Stomach (tissue), 9 donors: ENCODE results near the gene TRHDE. TPM values are rescaled to one million over a fixed set of nuclear protein-coding genes. Genes with fewer than 3 reads are reported as not detected.

Source experiments
- DNase-seq, 2 donors: peaks; one replicate each; pipeline versions ENCODE4 v3.0.0 to v3.0.0-alpha.2; 2013 to 2019
- H3K27ac ChIP-seq, 5 donors: fragments of 200-600 bp in 4 of 5; sonication (generic) in 4 of 5; one replicate each; pipeline ENCODE4 v1.5.1; 2013 to 2019; ENCODE audit warnings: mild to moderate bottlenecking in 1 of 5, moderate library complexity in 1 of 5
- H3K27me3 ChIP-seq, 3 donors: fragments of 200-600 bp; sonication (generic); one replicate each; pipeline ENCODE4 v1.5.1; 2017 to 2019; ENCODE audit warnings: mixed run types in 1 of 3
- H3K36me3 ChIP-seq, 4 donors: fragments of 200-600 bp; sonication (generic); 1 replicate in 3 of 4; 2 replicates in 1 of 4; pipeline ENCODE4 v1.5.1; 2016 to 2019
- H3K4me1 ChIP-seq, 4 donors: fragments of 200-600 bp; sonication (generic); one replicate each; pipeline ENCODE4 v1.5.1; 2016 to 2019
- H3K4me3 ChIP-seq, 4 donors: fragments of 200-600 bp; sonication (generic) in 3 of 4; one replicate each; pipeline ENCODE4 v1.5.1; 2016 to 2019; ENCODE audit warnings: mild to moderate bottlenecking in 1 of 4
- H3K9me3 ChIP-seq, 4 donors: fragments of 200-600 bp; sonication (generic); one replicate each; pipeline ENCODE4 v1.5.1; 2016 to 2019
- EP300 ChIP-seq: sonication (generic); formaldehyde crosslinking; IDR thresholded peaks from one replicate; pipeline ENCODE4 v1.6.1; 2017; ENCODE audit warnings: antibody characterized with exemption
- POLR2A ChIP-seq, 4 donors: fragments of 450-650 bp; IDR thresholded peaks; one replicate each; pipeline ENCODE4 v1.6.1; 2016; ENCODE audit warnings: antibody characterized with exemption in 4 of 4, control low read depth in 2 of 4, mild to moderate bottlenecking in 1 of 4, moderate library complexity in 1 of 4
- POLR2AphosphoS5 ChIP-seq, 3 donors: sonication (generic); formaldehyde crosslinking; IDR thresholded peaks; one replicate each; pipeline ENCODE4 v1.6.1; 2016; ENCODE audit warnings: antibody characterized with exemption in 3 of 3
- WGBS, 5 donors: extraction: QIAGEN DNeasy Blood & Tissue Kit in 3 of 5; methylation state at CpG; one replicate each; pipeline versions ENCODE4 v1.1.5 to v1.1.7; 2013 to 2018; 5-methylcytosine and 5-hydroxymethylcytosine counted together
- intact Hi-C: fragments of 100-400 bp; cut with DNase I; formaldehyde crosslinking; loops from one replicate; pipeline ENCODE4 v1.15.1; 2023; ENCODE audit warnings: low total_unique reads
- polyA plus RNA-seq, 3 donors: library from polyadenylated mRNA; stranded (reverse); fragments of 200-250 nt; gene quantifications; one replicate each; pipeline ENCODE4 v1.2.3, GENCODE V29; 2013
- total RNA-seq, 5 donors: library from RNA; depleted of rRNA; stranded (reverse); fragments of >200 nt; gene quantifications; one replicate each; pipeline versions ENCODE4 v1.1.0 to v1.2.3, GENCODE V29; 2014 to 2016
- TF ChIP-seq, protein P1 (sequence below), 7 experiments: fragments of 450-650 bp in 4 of 7; fragments of 200-600 bp in 3 of 7; sonication (generic) in 3 of 7; IDR thresholded peaks; one replicate each; pipeline ENCODE4 v1.5.1; 2016 to 2019; ENCODE audit warnings: antibody characterized with exemption in 7 of 7, control low read depth in 2 of 7, mild to moderate bottlenecking in 1 of 7
- donor health status: healthy with polysubstance abuse.
- donor health status: Bipolar disorder and iron deficiency.
- donor health status: healthy.

TRHDE gene
- total and polyA plus RNA-seq, 8 donors = 0.13 to 75.3 (median 3.2) TPM

DNA sequence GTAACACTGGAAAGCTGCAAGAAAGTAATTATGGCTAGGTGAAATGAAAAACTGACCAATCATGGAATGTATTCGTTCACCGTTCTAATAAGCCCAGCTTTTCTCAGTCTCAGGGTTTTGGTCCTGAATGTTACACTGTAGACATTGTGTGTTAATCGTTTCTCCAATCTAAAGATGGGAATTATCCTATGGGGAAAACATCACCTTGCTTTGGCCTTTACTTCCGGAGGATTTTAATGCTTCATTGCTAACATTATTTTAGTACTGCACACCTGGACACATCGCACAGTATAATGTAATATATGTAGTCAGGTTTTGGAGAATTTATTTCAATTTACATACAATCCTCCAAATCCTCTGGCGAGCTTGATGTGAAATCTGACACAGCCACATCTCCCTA is 1.2 kb upstream of the TRHDE start:
- WGBS, 5 donors = 40 to 59% (median 53%) methylated on average over 6 of the region's 6 CpGs
- Histone ChIP-seq H3K36me3 (no peaks in the 10 kb centered on the region), H3K9me3 (no peaks in the 10 kb centered on the region), H3K27me3 (peaks cover 17 to 60% (median 35%) of the 10 kb centered on the region in 3 donors), H3K4me3 (peak overlapping the region; percentile 53 to 73 (median 60)), H3K27ac (no peak overlapping the region), H3K4me1 (peaks cover 8 to 37% (median 28%) of the 10 kb centered on the region in 4 donors)
- TF ChIP-seq POLR2AphosphoS5 (IDR thresholded peaks at IDR 0.05) (no peak), POLR2A (IDR thresholded peaks at IDR 0.05) (no peak), EP300 (no peak)
- TF ChIP-seq, protein P1, sequence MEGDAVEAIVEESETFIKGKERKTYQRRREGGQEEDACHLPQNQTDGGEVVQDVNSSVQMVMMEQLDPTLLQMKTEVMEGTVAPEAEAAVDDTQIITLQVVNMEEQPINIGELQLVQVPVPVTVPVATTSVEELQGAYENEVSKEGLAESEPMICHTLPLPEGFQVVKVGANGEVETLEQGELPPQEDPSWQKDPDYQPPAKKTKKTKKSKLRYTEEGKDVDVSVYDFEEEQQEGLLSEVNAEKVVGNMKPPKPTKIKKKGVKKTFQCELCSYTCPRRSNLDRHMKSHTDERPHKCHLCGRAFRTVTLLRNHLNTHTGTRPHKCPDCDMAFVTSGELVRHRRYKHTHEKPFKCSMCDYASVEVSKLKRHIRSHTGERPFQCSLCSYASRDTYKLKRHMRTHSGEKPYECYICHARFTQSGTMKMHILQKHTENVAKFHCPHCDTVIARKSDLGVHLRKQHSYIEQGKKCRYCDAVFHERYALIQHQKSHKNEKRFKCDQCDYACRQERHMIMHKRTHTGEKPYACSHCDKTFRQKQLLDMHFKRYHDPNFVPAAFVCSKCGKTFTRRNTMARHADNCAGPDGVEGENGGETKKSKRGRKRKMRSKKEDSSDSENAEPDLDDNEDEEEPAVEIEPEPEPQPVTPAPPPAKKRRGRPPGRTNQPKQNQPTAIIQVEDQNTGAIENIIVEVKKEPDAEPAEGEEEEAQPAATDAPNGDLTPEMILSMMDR (IDR thresholded peaks at IDR 0.05) = no peak
- intact Hi-C loops = no loop called here
- DNase-seq = no peak

DNA sequence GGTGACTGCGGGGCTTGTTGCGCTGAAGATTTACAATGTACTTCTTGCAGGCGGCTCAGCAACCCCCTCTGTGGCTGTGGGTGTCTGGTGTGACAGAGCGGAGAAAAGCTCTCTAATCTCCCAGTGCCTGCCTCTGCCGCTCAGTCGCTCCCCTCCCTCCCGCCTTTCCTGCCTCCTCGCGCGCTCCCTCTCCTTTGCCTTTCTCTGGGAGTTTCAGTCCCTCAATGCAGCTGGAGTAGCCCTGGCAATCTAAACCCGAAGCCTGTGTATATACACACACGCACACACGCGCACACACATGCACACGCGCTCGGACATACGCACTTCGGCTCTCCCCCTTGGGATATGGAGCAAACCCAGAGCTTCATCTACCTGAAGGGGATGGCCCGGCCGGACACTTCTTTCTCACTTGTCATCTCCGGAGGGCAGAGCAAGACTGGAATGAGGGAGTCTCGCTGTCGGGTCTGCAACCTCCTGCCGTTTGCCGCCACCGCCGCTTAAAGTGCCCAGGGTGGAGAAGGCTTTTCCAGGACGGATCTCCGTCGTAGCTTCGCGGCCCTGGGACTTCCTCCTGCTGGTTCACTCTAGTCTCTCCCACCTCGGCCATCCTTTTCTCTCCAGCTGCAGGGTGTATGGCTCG is 599 bp upstream of the TRHDE start:
- intact Hi-C loops = no loop called here
- peak in 1 of 2 donors; percentile 81 for DNase-seq
- H3K4me3 ChIP-seq = peak overlapping the region; percentile 53 to 73 (median 60)
- peak overlapping the region; percentile 11 to 72 (median 59) for H3K27ac ChIP-seq
- TF ChIP-seq EP300 (no peak), POLR2A (IDR thresholded peaks at IDR 0.05) (no peak), POLR2AphosphoS5 (IDR thresholded peaks at IDR 0.05) (no peak)
- TF ChIP-seq, protein P1 (IDR thresholded peaks at IDR 0.05) = no peak
- H3K9me3 ChIP-seq = no peaks in the 10 kb centered on the region
- H3K27me3 ChIP-seq = peaks cover 17 to 63% (median 35%) of the 10 kb centered on the region in 3 donors
- no peaks in the 10 kb centered on the region for H3K36me3 ChIP-seq
- WGBS, 5 donors = 2 to 4% (median 2%) methylated on average over 32 to 35 of the region's 35 CpGs
- H3K4me1 ChIP-seq = peaks cover 8 to 37% (median 28%) of the 10 kb centered on the region in 4 donors

DNA sequence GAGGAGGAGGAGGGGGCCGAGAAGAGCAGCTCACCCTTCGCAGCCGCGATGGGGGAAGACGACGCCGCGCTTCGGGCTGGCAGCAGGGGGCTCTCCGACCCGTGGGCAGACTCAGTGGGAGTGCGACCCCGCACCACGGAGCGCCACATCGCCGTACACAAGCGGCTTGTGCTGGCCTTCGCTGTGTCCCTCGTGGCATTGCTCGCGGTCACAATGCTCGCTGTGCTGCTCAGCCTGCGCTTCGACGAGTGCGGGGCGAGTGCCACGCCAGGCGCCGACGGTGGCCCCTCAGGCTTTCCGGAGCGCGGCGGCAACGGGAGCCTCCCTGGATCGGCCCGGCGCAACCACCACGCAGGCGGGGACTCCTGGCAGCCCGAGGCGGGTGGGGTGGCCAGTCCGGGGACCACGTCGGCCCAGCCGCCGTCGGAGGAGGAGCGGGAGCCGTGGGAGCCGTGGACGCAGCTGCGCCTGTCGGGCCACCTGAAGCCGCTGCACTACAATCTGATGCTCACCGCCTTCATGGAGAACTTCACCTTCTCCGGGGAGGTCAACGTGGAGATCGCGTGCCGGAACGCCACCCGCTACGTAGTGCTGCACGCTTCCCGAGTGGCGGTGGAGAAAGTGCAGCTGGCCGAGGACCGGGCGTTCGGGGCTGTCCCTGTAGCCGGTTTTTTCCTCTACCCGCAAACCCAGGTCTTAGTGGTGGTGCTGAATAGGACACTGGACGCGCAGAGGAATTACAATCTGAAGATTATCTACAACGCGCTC is 745 bp downstream of the TRHDE start:
- 3 to 10% (median 4%) methylated on average over 42 to 79 of the region's 79 CpGs for WGBS, 5 donors
- DNase-seq = peak in 1 of 2 donors; percentile 62
- H3K4me3 ChIP-seq = peak overlapping the region; percentile 53 to 73 (median 60)
- H3K27ac ChIP-seq = peak overlapping the region in 4 of 5 donors; percentile 10 to 72 (median 66)
- peaks cover 8 to 37% (median 28%) of the 10 kb centered on the region in 4 donors for H3K4me1 ChIP-seq
- intact Hi-C loops = no loop called here
- no peak for TF ChIP-seq EP300
- TF ChIP-seq, protein P1 (IDR thresholded peaks at IDR 0.05) = no peak
- TF ChIP-seq POLR2A (IDR thresholded peaks at IDR 0.05) = no peak
- no peak for TF ChIP-seq POLR2AphosphoS5 (IDR thresholded peaks at IDR 0.05)
- H3K36me3 ChIP-seq = no peaks in the 10 kb centered on the region
- no peaks in the 10 kb centered on the region for H3K9me3 ChIP-seq
- peaks cover 17 to 66% (median 35%) of the 10 kb centered on the region in 3 donors for H3K27me3 ChIP-seq

DNA sequence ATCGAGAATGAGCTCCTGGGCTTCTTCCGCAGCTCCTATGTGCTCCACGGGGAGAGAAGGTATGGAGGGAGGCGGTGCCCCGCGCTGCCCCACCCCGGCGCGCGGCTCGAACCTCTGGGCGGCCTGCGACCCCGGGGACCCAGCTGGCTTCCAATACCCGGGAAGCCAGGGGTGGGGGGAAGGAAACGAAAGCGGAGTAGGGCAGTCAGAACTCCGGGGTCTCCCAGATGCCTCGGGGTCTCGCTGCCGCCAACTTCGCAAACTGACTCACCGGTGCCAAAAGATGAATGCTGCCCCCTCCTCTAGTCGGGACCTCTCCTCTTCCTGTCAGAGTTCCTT is 1.3 kb downstream of the TRHDE start:
- TF ChIP-seq, protein P1 (IDR thresholded peaks at IDR 0.05) = no peak
- DNase-seq = no peak
- peaks cover 17 to 66% (median 35%) of the 10 kb centered on the region in 3 donors for H3K27me3 ChIP-seq
- WGBS, 5 donors = 2 to 10% (median 3%) methylated on average over 12 to 24 of the region's 24 CpGs
- H3K4me1 ChIP-seq = peaks cover 8 to 37% (median 28%) of the 10 kb centered on the region in 4 donors
- intact Hi-C loops = no loop called here
- no peaks in the 10 kb centered on the region for H3K36me3 ChIP-seq
- H3K9me3 ChIP-seq = no peaks in the 10 kb centered on the region
- H3K27ac ChIP-seq = peak overlapping the region in 3 of 5 donors; percentile 59 to 72 (median 72)
- H3K4me3 ChIP-seq = peak overlapping the region; percentile 53 to 73 (median 60)
